K562 (cell line): ENCODE measurements around the gene MBNL1. TPM values are rescaled to one million over a fixed set of nuclear protein-coding genes. Genes with fewer than 3 reads are reported as not detected.

Experiments used
- ATF2 ChIP-seq: sonication (generic); formaldehyde crosslinking; IDR thresholded peaks from 2 replicates; pipeline ENCODE4 v1.8.1; 2022; ENCODE audit warnings: missing genetic modification reagents
- BRF1 ChIP-seq: IDR thresholded peaks from 3 replicates; pipeline ENCODE4 v1.6.1; 2011; ENCODE audit warnings: borderline replicate concordance, mild to moderate bottlenecking; ENCODE audit not compliant: insufficient read length; ENCODE audit errors: extremely low read depth
- CC2D1A ChIP-seq: fragments of 450-650 bp; IDR thresholded peaks from 2 replicates; pipeline ENCODE4 v1.6.1; 2017; ENCODE audit warnings: mild to moderate bottlenecking
- CCAR2 ChIP-seq: fragments of 200-400 bp; formaldehyde crosslinking; IDR thresholded peaks from 2 replicates; pipeline ENCODE4 v1.6.1; 2017; ENCODE audit warnings: mild to moderate bottlenecking, low read depth, low read length
- CEBPB ChIP-seq: fragments of 450-650 bp; IDR thresholded peaks from 2 replicates; pipeline ENCODE4 v1.6.1; 2016; ENCODE audit warnings: missing genetic modification characterization, missing compliant biosample characterization
- CXXC5 ChIP-seq: fragments of 250-450 bp; sonication (Bioruptor Pico); IDR thresholded peaks from 2 replicates; pipeline ENCODE4 v1.8.0; 2022; ENCODE audit warnings: inconsistent platforms, mild to moderate bottlenecking, moderate library complexity
- DACH1 ChIP-seq: fragments of 450-650 bp; IDR thresholded peaks from 2 replicates; pipeline ENCODE4 v1.6.1; 2018; ENCODE audit not compliant: partially characterized antibody
- EHMT2 ChIP-seq: fragments of 450-650 bp; IDR thresholded peaks from 2 replicates; pipeline ENCODE4 v1.6.1; 2018; ENCODE audit warnings: antibody characterized with exemption
- MNT ChIP-seq, 2 experiments: fragments of 450-650 bp; conservative IDR thresholded peaks; 2 replicates each; pipeline ENCODE4 v1.6.1; 2017; ENCODE audit warnings: mild to moderate bottlenecking in 2 of 2, moderate library complexity in 2 of 2
- NR3C1 ChIP-seq: sonication (generic); formaldehyde crosslinking; IDR thresholded peaks from 2 replicates; pipeline ENCODE4 v1.8.1; 2022; ENCODE audit warnings: missing genetic modification reagents
- RBFOX2 ChIP-seq: fragments of 200-400 bp; formaldehyde crosslinking; IDR thresholded peaks from 2 replicates; pipeline ENCODE4 v1.6.1; 2017; ENCODE audit warnings: low read depth, mild to moderate bottlenecking, low read length, moderate library complexity
- SOX6 ChIP-seq: fragments of 450-650 bp; IDR thresholded peaks from 2 replicates; pipeline ENCODE4 v1.6.1; 2014; ENCODE audit warnings: mild to moderate bottlenecking
- TRIM24 ChIP-seq, 2 experiments: fragments of 450-650 bp; IDR thresholded peaks; 2 replicates each; pipeline ENCODE4 v1.6.1; 2016
- ZEB2 ChIP-seq: fragments of 450-650 bp; IDR thresholded peaks from 2 replicates; pipeline ENCODE4 v1.6.1; 2016
- ZNF143 ChIP-seq: sonication (generic); formaldehyde crosslinking; IDR thresholded peaks from 2 replicates; pipeline ENCODE4 v1.9.0; 2022; ENCODE audit warnings: mild to moderate bottlenecking, missing genetic modification reagents
- ZNF175 ChIP-seq: fragments of 200-800 bp; sonication (Bioruptor generic); IDR thresholded peaks from 2 replicates; pipeline ENCODE4 v1.6.1; 2016; ENCODE audit warnings: low read depth, mild to moderate bottlenecking, missing genetic modification characterization, missing compliant biosample characterization
- ZNF584 ChIP-seq: fragments of 200-800 bp; sonication (Bioruptor generic); IDR thresholded peaks from 2 replicates; pipeline ENCODE4 v1.6.1; 2016; ENCODE audit warnings: low read depth, mild to moderate bottlenecking, missing genetic modification characterization, missing compliant biosample characterization
- ZNF780A ChIP-seq: fragments of 250-450 bp; sonication (Bioruptor Pico); IDR thresholded peaks from 2 replicates; pipeline ENCODE4 v1.5.0; 2021; ENCODE audit warnings: mild to moderate bottlenecking
- polyA plus RNA-seq, 8 experiments: library from polyadenylated mRNA; depleted of rRNA in 4 of 8; stranded (reverse) in 5 of 8; unstranded in 3 of 8; fragments of >200 nt; fragmentation: Nextera tagmentation in 2 of 8; fragmentation: Illumina TruSeq in 1 of 8; extraction: Ambion mirVana in 2 of 8; extraction: Trizol in 1 of 8; gene quantifications; 2 replicates each; pipeline versions ENCODE4 v1.2.1 to v1.2.3, GENCODE V29; 2011 to 2014; ENCODE audit warnings: inconsistent platforms in 1 of 8, missing spikeins in 1 of 8
- total RNA-seq, 7 experiments: library from RNA; depleted of rRNA in 6 of 7; stranded (reverse); fragments of >200 nt in 6 of 7; fragmentation: Illumina TruSeq in 2 of 7; extraction: Trizol in 2 of 7; gene quantifications; 2 replicates each; pipeline versions ENCODE4 v1.2.1 to v1.2.3, GENCODE V29; 2011 to 2021; ENCODE audit warnings: low replicate concordance in 1 of 7

Gene MBNL1
- total and polyA plus RNA-seq, 9 of the 15 experiments (the other 6 are each of a cell fraction or from before 2014, with no cell fraction given) = 70.3 to 243 (median 220) TPM

- peak; percentile 2 to 49; a peak in 1 of 4 replicates for TF ChIP-seq MNT (conservative IDR thresholded peaks at IDR 0.05)
- no peak for TF ChIP-seq NR3C1
- 0 out of 2 replicates have a peak, but pooled peaks have one; percentile 45 for TF ChIP-seq EHMT2
- 0 out of 2 replicates have a peak, but pooled peaks have one; percentile 25 for TF ChIP-seq ZNF584 (CRISPR knock-in tag)
- TF ChIP-seq CEBPB (tag) = peak; percentile 84
- TF ChIP-seq SOX6 = peak; percentile 56; the same call in 1 of the 2 replicates
- TF ChIP-seq ZNF143 = no peak
- no peak for TF ChIP-seq ZNF780A (CRISPR knock-in tag)
- TF ChIP-seq CXXC5 (CRISPR knock-in tag) = peak; percentile 18; the same call in 1 of the 2 replicates
- TF ChIP-seq ATF2 = no peak
- no peak for TF ChIP-seq DACH1
- peak in 1 of 2 experiments; percentile 58; a peak in 2 of 4 replicates for TF ChIP-seq TRIM24 (IDR thresholded peaks at IDR 0.05)
- TF ChIP-seq CC2D1A = peak; percentile 55; the same call in 1 of the 2 replicates
- peak; percentile 77 for TF ChIP-seq ZEB2
- TF ChIP-seq ZNF175 = peak; percentile 44; the same call in 1 of the 2 replicates
- TF ChIP-seq BRF1 = no peak
- no peak for TF ChIP-seq RBFOX2
- no peak for TF ChIP-seq CCAR2
Observed at GRCh38 chr3:152241142-152242017, 27.3 kb upstream of the MBNL1 start (continued).
